ENCODE data around the gene CCKAR. TPM values are rescaled to one million over a fixed set of nuclear protein-coding genes. Genes with fewer than 3 reads are reported as not detected.

Gene CCKAR
- total and polyA plus RNA-seq, 2 donors (not counting 3 experiments of a cell fraction or from before 2014, with no cell fraction given), result not detected

- H3K9me3 ChIP-seq (replicated peaks; ENCODE audit: control insufficient read depth, insufficient read depth, low read length), result no peaks in the 10 kb centered on the region
- no peak overlapping the region for H3K4me2 ChIP-seq (ENCODE audit: insufficient read depth, low read length)
- H2AFZ ChIP-seq (ENCODE audit: low read depth, low read length), result no peak overlapping the region
- dilution Hi-C loops (cut with MboI; ENCODE audit: extremely low pct_ligation_motif_present, low sequenced_read_pairs) (no loop called here), intact Hi-C loops (cut with micrococcal nuclease) (loop anchor here (2.0 to 5.0 kb wide), 2 partner anchors 124 to 405 kb away; partner anchors contain the start of gene TBC1D19)
- no peak overlapping the region for H3K27ac ChIP-seq (ENCODE audit: insufficient read depth, low read depth, low read length)
- FAIRE-seq, result no peak
- TF ChIP-seq MAX (IDR thresholded peaks at IDR 0.05; ENCODE audit: insufficient read depth, insufficient read length) (no peak), JUN (IDR thresholded peaks at IDR 0.05; ENCODE audit: borderline replicate concordance, insufficient read depth, insufficient read length, low read depth) (no peak), FOS (IDR thresholded peaks at IDR 0.05; ENCODE audit: borderline replicate concordance, insufficient read depth, low read length) (no peak), GATA2 (IDR thresholded peaks at IDR 0.05; ENCODE audit: insufficient read depth, insufficient read length, low read depth, low read length) (no peak)
- H3K79me2 ChIP-seq (ENCODE audit: control insufficient read depth, insufficient read depth, low read length), result no peaks in the 10 kb centered on the region
- no peaks in the 10 kb centered on the region for H3K4me1 ChIP-seq (ENCODE audit: control insufficient read depth, extremely low read depth, insufficient read depth, low read length)
- POLR2A ChIA-PET, result no interaction called here
- no TSS peak for BruUV-seq (replicated peaks)
- no peak for DNase-seq (ENCODE audit: low read depth, low spot score)
- H4K20me1 ChIP-seq (replicated peaks; ENCODE audit: control insufficient read depth, extremely low read depth, insufficient read depth, low read length), result no peaks in the 10 kb centered on the region
- CTCF ChIA-PET, result interaction anchor here (0.6 to 6.6 kb wide), 10 partner anchors 9 to 554 kb away, joined by 3 to 79 read pairs (median 4); no protein-coding TSS in a partner anchor
- H3K36me3 ChIP-seq (ENCODE audit: control insufficient read depth in 2 of 2, extremely low read depth in 1 of 2, insufficient read depth in 2 of 2, low read length in 2 of 2), result no peaks in the 10 kb centered on the region
- no peak overlapping the region for H3K4me3 ChIP-seq (replicated peaks in 1 of 3; ENCODE audit: insufficient read depth in 1 of 3, low read depth in 1 of 3, low read length in 3 of 3)
- H3K9me1 ChIP-seq (replicated peaks; ENCODE audit: control insufficient read depth, extremely low read depth, insufficient read depth, low read length), result no peaks in the 10 kb centered on the region
- H3K27me3 ChIP-seq (ENCODE audit: control insufficient read depth in 2 of 2, insufficient read depth in 2 of 2, low read length in 2 of 2), result peaks cover 6 to 7% of the 10 kb centered on the region in 2 experiments
- H3K9ac ChIP-seq (replicated peaks; ENCODE audit: extremely low read depth, insufficient read depth, low read length), result no peak overlapping the region
Observed at GRCh38 chr4:26458157-26458561, 32.1 kb downstream of the CCKAR start.

GRCh38 chr4:26457412-26457811 lies 32.9 kb downstream of the CCKAR start:
- no peak for FAIRE-seq
- no peaks in the 10 kb centered on the region for H3K9me3 ChIP-seq (replicated peaks; ENCODE audit: control insufficient read depth, insufficient read depth, low read length)
- DNase-seq (ENCODE audit: low read depth, low spot score), result no peak
- no peak for TF ChIP-seq FOS (IDR thresholded peaks at IDR 0.05; ENCODE audit: borderline replicate concordance, insufficient read depth, low read length)
- no peak for TF ChIP-seq MYC (IDR thresholded peaks at IDR 0.05; ENCODE audit: low read depth, low read length)
- no peak for TF ChIP-seq POLR2A (IDR thresholded peaks at IDR 0.05; ENCODE audit: low read depth, low read length)
- TF ChIP-seq MAX (IDR thresholded peaks at IDR 0.05; ENCODE audit: insufficient read depth, insufficient read length), result no peak
- no peak for TF ChIP-seq CTCF (IDR thresholded peaks at IDR 0.05; ENCODE audit: extremely low read depth in 1 of 2, insufficient read depth in 1 of 2, low read depth in 1 of 2, low read length in 2 of 2)
- TF ChIP-seq POLR2AphosphoS5 (IDR thresholded peaks at IDR 0.05; ENCODE audit: insufficient read depth, low read depth, low read length), result no peak
- no peak for TF ChIP-seq JUN (IDR thresholded peaks at IDR 0.05; ENCODE audit: borderline replicate concordance, insufficient read depth, insufficient read length, low read depth)
- no peak for TF ChIP-seq EZH2 (IDR thresholded peaks at IDR 0.05; ENCODE audit: borderline replicate concordance, low read depth, low read length, severe bottlenecking)
- no peak for TF ChIP-seq GATA2 (IDR thresholded peaks at IDR 0.05; ENCODE audit: insufficient read depth, insufficient read length, low read depth, low read length)
- dilution Hi-C loops (cut with MboI; ENCODE audit: extremely low pct_ligation_motif_present, low sequenced_read_pairs), result no loop called here
- H3K4me3 ChIP-seq (replicated peaks in 1 of 3; ENCODE audit: insufficient read depth in 1 of 3, low read depth in 1 of 3, low read length in 3 of 3), result no peak overlapping the region
- no peak overlapping the region for H2AFZ ChIP-seq (ENCODE audit: low read depth, low read length)
- no peak overlapping the region for H3K4me2 ChIP-seq (ENCODE audit: insufficient read depth, low read length)
- intact Hi-C loops (cut with micrococcal nuclease), result loop anchor here (5.0 kb wide), 1 partner anchor 125 kb away; the partner anchor contains the start of gene TBC1D19
- CTCF ChIA-PET, result interaction anchor here (0.6 to 6.6 kb wide), 6 partner anchors 8 to 553 kb away, joined by 3 to 79 read pairs (median 6); no protein-coding TSS in a partner anchor
- H3K79me2 ChIP-seq (ENCODE audit: control insufficient read depth, insufficient read depth, low read length), result no peaks in the 10 kb centered on the region
- no peaks in the 10 kb centered on the region for H3K36me3 ChIP-seq (ENCODE audit: control insufficient read depth in 2 of 2, extremely low read depth in 1 of 2, insufficient read depth in 2 of 2, low read length in 2 of 2)
- H3K4me1 ChIP-seq (ENCODE audit: control insufficient read depth, extremely low read depth, insufficient read depth, low read length), result no peaks in the 10 kb centered on the region
- POLR2A ChIA-PET, result no interaction called here
- H3K9ac ChIP-seq (replicated peaks; ENCODE audit: extremely low read depth, insufficient read depth, low read length), result no peak overlapping the region
- H3K9me1 ChIP-seq (replicated peaks; ENCODE audit: control insufficient read depth, extremely low read depth, insufficient read depth, low read length), result no peaks in the 10 kb centered on the region
- H4K20me1 ChIP-seq (replicated peaks; ENCODE audit: control insufficient read depth, extremely low read depth, insufficient read depth, low read length), result no peaks in the 10 kb centered on the region
- no TSS peak for BruUV-seq (replicated peaks)
- H3K27ac ChIP-seq (ENCODE audit: insufficient read depth, low read depth, low read length), result no peak overlapping the region
- peaks cover 5 to 7% of the 10 kb centered on the region in 2 experiments for H3K27me3 ChIP-seq (ENCODE audit: control insufficient read depth in 2 of 2, insufficient read depth in 2 of 2, low read length in 2 of 2)
